Ureter (tissue), 1 donor: ENCODE data around the gene CKAP5. TPM values are rescaled to one million over a fixed set of nuclear protein-coding genes. Genes with fewer than 3 reads are reported as not detected.

Experiments
- DNase-seq: peaks from one replicate; pipeline ENCODE4 v3.0.0-alpha.2; 2020; ENCODE audit warnings: low spot score
- total RNA-seq: library from RNA; stranded (reverse); gene quantifications from one replicate; pipeline ENCODE4 v1.2.4, GENCODE V29; 2023
- donor health status: DM: yes; HTN: yes; CAD: no.

The CKAP5 gene
- total RNA-seq, 1 donor from 2014 or later = 86.4 TPM

DNA sequence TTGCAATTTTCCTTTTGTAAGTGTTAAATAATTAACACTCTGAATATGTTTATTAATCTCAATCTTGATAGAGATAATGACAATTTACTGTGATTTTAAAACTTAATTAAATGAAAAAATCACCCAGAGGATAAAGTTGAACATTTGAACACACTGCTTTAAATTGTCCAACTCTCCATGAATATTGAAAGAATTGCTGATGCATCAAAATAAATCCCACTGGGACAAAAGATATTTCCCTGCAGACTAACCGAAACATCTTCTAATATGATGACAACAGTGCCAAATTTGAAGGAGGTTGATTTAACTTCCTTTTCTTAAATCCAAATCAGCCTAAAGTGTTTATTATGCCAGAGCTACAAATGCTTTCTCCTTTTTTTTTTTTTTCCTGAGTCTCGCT, 79.4 kb downstream of the CKAP5 start:
- DNase-seq = no peak

DNA sequence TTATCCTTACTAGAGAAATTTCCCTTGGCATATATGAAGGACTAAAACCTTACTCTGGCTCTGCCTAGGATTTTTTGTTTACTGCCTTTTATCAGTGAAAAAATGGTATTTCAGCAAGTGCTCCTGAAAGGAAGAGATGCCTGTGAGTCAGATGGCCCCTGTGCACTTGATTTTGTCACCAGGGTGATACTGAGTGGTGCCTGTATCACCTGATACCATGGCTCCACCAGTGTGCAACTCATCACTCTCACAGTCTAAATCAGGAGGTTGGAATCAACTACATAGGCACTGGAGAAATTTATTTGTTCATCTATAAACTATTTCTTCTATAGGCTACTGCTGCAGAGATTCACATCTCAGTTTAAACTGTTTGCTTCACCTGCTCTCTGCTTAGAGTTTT, 83.8 kb downstream of the CKAP5 start:
- DNase-seq = no peak

DNA sequence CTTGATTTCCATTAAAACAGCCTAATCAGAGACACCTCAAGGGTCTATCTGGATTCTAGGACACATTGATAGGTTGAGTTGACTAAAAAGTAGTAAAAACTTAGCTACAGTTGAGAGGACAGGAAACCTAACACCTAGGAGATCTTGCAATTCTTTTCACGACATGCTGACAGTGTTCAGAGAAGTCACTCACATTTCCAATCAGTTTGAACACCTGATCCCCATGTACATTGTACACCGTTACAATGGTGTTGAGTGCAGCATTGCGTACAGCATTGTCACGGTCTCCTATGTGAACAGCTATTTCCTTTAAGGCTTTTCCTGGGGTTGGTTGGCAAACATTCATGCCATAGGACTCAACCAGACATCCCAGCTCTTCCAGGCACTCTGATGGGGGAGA, 84.3 kb downstream of the CKAP5 start:
- no peak for DNase-seq

DNA sequence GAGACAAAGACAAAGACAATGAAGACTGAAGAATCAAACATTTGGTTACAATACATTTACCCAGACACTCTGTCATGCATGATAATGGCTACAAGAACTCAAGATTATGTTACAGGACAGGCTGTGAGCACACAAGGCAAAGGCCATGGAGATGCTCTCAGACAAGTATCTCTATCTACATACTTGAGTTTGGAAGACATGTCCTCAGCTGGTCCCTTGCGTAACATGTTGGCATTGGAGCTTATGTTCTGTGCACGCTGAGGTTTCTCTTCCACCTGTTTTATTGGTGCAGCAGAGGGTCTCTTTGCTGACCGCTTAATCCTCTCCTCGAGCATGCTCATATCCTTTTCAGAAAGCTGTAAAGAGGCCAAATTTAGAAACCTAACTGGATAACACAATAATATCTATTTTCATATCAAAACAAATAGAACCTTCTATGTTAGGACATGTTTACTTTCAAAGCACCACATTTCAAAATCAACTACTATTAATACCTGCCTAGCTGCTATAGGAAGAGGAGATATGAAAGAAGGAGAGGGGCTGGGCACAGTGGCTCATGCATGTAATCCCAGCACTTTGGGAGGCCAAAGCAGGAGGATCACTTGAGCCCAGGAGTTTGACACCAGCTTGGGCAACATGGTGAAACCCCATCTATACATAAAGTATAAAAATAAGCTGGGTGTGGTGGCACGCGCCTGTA, 85.5 kb downstream of the CKAP5 start:
- no peak for DNase-seq

DNA sequence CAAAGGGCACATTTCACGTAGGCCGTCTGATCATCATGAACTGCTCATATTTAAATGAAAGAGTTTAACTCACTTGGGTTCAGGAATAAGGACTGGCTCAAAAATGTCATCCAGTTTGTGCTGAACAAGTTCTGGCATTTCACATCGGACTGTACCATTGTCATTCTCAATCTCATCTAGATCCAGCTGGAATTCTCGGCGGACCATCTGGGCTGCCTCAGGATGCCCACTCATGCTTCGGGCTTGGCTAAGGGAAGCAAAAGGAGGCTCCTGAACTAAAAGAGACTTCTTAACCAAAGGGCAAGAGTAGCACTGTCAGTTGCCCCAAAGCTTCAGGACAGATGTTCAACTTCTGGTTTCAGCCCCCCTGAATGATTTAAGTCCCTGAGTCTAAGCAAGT, 86.9 kb downstream of the CKAP5 start:
- no peak for DNase-seq

DNA sequence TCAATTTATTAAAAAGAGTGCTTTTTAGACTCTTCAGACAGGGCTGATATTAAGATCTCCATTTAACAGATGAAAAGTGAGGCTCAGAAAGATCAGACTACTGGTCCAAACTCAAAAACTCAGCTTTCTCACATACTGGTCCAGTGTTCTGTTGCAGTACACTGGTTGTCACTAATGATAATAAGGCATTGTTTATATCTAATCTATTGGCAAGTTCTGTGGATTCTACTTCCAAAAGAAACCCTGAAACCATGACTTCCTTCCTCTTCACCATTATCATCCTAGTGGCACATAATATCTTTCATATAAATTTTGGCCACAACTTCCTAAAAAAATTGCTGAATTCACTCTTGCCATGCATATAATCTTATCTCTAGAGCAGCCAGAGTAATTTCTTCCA, 90.1 kb downstream of the CKAP5 start:
- DNase-seq = no peak

DNA sequence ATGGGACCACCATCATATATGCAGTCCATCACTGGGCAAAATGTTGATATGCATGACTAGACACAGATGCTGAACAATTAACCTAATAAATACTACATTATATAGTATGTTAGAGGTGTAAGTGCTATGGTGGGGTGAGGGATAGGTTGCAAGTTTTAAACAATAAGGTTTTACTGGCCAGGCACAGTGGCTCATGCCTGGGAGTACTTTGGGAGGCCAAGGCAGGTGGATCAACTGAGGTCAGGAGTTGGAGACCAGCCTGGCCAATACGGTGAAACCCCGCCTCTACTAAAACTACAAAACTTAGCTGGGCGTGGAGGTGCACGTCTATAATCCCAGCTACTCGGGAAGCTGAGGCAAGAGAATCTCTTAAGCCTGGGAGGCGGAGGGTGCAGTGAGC, 98.9 kb downstream of the CKAP5 start:
- DNase-seq = no peak

DNA sequence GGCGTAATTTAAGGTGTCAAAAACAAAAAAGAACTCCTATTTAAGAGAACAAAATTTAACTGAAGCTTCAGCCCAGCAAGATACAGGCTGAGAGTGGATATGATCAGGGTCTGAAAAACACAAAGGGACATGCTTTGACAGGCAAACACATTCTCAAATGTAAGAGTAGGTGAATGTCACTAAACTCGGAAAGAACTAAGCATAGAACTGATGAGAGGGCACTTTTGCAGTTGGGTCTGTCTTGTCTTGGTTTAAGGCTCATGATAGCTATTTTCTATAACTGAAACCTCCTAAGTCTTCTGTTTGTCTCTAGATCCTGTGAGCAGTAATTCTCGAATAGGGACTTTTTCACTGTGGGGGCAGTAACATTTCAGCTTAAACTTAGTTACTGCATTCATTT, 100.1 kb downstream of the CKAP5 start:
- DNase-seq = no peak

DNA sequence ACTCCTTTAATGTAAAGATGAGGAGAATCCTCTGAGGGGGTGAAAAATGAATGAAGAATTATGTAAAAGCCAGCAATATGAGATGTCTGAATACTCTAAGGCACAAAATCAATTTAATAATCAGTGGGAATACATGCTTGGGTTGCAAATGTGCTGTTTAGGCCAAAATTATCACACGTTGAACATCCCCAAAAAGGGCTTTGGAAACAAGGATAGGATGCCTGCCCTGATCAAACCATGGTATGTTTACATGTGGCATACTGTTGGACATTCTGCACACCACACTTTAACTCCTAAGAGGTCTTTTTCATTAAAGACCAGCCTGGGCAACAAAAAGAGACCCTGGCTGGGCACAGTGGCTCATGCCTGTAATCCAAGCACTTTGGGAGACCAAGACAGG, 100.8 kb downstream of the CKAP5 start:
- DNase-seq = no peak

DNA sequence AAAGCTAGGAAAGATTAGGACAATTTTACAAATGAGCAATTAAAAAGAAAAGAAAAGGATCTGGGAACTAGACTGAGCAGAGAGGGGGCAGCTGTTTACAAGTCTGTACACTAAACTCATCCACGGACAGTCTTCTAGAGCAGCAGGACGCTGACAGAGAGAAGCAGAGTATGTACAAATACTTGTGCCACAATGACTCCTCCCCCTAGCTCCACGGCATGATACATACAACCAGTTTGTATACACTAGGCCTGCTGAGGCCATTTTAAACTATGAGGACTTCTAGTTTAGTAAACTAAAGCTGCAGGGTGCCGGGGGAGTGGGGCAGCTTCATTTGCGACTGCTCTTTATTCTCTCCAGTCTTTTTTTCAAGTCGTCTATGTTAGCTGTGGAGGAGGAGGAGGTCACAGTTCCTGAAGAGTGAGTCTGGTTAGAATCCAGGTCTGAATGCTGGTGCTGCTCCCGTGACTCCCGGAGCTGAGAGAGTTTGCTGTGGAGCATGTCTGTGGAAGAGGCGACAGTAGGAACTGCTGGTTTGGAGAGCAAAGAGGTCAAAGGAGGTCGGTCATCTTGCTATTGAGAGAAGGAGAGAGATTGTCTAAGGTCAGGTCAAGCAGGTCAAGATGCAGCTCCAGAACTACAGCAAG, 102.3 kb downstream of the CKAP5 start:
- DNase-seq = no peak

DNA sequence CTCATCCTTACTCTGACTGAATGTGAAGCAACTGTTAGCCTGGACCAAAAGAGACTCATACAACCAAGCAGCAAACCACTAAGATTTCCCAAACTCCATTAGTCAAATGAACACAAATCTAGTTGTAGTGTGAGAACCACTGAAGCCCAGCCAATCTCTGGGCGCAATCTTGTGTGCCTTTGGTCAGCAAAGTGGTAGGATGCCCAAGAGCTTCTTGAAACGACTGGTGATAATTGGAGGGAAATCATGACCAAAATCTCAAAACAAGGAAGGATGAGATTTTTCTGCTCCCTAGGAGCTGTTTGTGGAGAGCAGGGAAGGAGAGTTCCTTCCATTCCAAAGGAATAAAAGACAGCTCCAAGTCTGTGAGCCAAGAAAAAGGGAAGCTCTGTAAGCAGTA, 103.0 kb downstream of the CKAP5 start:
- no peak for DNase-seq

DNA sequence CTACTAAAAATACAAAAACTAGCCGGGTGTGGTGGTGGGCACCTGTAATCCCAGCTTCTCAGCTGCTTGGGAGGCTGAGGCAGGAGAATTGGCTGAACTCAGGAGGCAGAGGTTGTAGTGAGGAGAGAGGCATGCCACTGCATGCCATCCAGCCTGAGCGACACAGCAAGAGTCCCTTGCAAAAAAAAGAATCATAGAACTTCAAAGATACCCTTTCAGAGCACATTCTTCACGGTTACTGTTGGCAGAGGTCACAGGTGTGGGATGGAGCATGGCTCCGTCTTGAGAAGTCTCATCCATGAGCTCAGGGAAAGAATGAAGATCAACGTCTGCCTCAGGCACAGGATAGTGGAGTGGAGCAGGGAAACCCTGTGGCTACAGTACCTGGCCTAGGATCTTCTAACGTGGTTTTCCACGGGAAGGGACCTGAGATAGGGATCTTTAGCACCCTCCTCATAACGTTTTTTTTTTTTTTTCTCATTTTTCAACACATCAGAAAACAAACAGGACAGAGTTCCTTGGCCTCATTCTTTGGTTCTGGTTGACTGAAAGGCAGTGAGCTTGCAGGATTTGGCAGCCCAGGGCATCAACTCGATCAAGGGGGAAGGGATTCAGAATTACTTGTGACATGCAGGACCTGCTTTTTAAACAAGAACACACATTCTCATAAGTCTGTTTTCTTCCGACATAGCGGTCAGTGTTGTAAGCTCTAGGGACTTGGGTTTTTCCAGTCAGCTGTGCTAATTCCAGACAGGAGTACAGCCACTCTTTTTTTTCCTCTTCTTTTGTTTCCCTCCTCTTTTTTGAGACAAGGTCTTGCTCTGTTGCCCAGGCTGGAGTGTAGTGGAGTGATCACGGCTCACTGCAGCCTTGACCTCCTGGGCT, 104.2 kb downstream of the CKAP5 start:
- no peak for DNase-seq

DNA sequence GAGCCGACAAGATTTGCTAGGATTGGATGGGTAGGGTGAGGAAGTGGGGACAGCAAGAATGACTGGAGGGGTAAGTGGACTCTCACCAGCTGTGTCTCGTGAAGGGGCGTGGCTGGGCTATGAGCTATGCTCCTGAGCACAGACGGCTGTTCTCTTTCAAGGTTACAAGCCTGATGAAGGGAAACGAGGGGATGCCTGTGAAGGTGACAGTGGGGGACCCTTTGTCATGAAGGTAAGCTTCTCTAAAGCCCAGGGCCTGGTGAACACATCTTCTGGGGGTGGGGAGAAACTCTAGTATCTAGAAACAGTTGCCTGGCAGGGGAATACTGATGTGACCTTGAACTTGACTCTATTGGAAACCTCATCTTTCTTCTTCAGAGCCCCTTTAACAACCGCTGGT, 107.2 kb downstream of the CKAP5 start:
- DNase-seq = no peak

DNA sequence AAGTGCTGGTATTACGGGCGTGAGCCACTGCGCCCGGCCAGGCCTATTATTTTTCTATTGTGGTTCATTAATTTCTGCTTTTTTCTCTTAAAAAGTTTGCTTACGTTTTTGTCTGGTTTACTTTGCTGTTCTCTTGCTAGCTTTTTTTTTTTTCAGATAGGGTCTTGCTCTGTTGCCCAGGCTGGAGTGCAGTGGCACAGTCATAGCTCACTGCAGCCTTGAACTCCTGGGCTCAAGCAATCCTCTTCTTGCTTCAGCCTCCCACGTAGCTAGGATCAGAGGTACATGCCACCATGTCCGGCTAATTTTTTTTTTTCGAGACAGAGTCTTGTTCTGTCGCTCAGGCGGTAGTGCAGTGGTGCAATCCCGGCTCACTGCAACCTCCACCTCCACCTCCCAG, 108.4 kb downstream of the CKAP5 start:
- DNase-seq = no peak

DNA sequence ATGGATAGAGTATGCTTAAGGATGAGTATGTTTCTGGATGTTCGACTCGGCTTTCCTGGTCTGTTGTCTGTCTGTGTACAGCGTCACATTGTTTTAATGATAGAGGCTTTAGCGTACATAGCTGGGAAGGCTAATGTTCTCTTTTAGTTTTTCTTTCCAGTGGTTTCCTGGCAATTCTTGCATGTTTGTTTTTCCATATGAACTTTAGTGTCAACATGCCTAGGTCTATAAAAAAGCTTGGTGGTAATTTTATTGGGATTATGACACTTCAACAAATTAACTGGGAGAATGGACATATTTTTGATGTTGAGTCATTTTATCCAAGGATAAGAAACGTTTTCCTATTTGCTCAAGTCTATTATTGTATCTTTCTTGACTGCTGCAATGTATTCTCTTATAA, 109.5 kb downstream of the CKAP5 start:
- DNase-seq = no peak

DNA sequence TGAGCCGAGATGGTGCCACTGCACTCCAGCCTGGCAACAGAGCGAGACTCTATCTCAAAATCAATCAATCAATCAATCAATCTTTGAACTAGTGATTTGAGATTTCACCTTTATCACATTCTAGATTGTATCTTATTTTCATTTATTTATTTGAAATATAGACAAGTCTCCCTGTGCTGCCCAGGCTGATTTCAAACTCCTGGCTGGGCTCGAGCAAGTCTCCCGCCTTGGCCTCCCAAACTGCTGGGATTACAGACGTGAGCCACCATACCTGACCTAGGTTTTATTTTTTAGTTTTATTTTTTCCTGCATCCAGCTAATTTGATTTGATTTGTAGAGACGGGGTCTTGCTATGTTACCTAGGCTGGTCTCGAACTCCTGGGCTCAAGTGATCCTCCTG, 109.9 kb downstream of the CKAP5 start:
- DNase-seq = no peak

DNA sequence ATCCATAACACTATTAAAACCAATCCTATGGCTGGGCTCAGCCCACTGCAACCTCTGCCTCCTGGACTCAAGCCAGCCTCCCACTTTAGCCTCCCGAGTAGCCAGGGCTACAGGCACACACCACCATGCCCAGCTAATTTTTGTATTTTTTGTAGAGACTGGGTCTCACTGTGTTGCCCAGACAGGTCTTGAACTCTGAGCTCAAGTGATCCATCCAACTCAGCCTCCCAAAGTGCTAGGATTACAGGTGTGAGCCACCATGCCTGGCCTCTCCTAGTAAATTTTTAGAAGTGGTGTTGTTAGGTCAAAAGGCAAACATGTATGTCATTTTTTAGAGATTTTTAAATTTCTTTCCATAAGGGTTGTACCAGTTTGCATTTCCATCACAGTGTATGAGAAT, 112.8 kb downstream of the CKAP5 start:
- DNase-seq = no peak

DNA sequence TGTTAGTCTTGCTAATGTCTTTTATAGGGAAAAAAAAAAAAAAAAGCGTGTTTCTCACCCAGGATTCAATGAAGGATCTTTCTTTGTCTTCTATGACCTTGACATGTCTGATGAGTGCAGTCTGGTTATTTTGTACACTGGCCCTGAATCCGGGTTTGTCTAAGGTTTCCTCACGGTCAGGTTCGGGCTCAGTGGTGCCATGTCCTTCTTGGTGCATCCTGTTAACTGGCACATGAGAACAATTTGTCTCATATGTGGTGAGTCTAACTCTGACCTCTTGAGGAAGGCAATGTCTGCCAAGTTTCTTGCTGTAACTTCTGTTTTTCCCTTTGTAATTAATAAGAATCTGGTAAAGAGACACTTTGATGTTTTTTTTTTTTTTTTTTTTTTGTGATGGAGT, 114.5 kb downstream of the CKAP5 start:
- DNase-seq = no peak

DNA sequence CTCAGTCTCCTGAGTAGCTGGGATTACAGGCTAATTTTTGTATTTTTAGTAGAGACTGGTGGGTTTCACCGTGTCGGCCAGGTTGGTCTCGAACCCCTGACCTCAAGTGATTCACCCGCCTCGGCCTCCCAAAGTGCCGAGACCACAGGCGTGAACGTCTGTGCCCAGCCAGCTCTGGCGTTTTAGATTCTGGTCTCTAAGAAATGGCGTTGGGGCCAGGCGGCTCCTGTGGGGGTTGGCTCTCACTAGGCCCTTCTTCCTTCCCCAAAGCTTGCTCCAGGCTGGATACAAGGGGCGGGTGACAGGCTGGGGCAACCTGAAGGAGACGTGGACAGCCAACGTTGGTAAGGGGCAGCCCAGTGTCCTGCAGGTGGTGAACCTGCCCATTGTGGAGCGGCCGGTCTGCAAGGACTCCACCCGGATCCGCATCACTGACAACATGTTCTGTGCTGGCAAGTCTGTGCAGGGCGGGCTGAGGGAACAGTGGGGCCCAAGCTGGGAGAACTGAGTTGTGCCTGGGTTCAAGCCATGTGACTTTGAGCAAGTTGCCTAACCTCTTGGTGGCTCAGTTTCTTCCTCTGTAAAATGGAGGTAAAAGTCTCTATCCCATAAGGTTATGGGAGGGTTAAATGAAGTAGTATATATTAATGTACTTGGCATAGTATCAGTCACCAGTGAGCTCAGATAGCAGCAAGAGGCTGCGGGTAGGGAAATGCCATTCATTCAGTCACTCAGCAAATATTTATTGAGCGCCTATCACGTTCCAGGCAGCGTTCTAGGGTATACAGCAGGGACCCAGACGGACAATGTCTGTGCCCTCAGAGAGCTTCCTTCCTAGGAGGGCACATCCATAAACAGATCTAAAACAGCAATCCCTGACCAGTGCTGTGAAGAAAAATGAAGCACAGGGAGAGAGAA, 116.7 kb downstream of the CKAP5 start:
- DNase-seq = no peak

DNA sequence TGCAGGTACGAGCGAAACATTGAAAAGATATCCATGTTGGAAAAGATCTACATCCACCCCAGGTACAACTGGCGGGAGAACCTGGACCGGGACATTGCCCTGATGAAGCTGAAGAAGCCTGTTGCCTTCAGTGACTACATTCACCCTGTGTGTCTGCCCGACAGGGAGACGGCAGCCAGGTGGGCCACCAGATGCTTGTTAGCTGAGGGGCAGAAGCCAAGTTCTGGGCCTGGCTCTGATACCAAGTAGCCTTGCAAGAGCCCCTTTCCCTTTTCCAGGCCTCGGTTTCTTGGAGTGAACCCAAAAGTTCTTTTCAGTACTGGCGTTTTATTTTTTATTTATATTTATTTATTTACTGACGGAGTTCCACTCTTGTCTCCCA, 117.4 kb downstream of the CKAP5 start:
- DNase-seq = no peak

DNA sequence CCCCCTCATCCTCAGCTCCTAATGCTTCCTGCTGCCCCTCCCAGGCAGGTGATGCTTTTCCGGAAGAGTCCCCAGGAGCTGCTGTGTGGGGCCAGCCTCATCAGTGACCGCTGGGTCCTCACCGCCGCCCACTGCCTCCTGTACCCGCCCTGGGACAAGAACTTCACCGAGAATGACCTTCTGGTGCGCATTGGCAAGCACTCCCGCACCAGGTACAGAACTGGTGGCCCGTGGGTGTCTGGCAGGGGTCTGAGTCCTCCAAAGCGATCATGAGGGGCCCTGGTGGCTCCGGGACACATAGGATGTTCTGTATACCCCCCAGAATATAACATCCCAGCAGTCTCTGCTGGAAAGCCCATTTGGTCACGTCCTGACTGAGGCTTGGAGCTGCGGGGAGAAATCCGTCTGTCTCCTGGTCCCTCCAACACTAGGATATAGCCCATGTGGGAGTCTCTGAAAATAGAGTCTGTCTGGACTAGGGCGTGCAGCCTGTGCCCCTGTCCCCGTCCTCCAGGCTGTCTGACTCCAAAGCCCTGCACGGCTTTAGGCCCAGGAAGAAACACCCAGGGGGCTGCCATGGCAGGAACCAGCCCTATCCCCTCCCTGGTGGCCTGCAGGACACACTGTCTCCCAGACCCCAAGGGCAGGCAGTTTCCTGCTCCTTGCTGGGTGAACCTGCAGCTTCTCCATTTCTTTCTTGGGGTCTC, 118.0 kb downstream of the CKAP5 start:
- DNase-seq = no peak
